Fibroblast of lung (primary cell): Measurements from ENCODE around the gene TNMD. TPM values are rescaled to one million over a fixed set of nuclear protein-coding genes. Genes with fewer than 3 reads are reported as not detected.

Experiments
- DNase-seq, 2 donors: peaks; one replicate each; pipeline versions ENCODE4 v3.0.0 to v3.0.0-alpha.2; 2010; ENCODE audit warnings: low read depth in 2 of 2
- H2AFZ ChIP-seq: 2 replicates; pipeline ENCODE4 v1.5.1; 2012; ENCODE audit warnings: low read length, control low read depth, inconsistent platforms
- H3K27ac ChIP-seq: 2 replicates; pipeline ENCODE4 v1.5.1; 2011; ENCODE audit warnings: low read length, control low read depth; ENCODE audit not compliant: insufficient read depth
- H3K27me3 ChIP-seq: 2 replicates; pipeline ENCODE4 v1.5.1; 2011; ENCODE audit warnings: mild to moderate bottlenecking, low read length; ENCODE audit not compliant: control insufficient read depth, insufficient read depth
- H3K36me3 ChIP-seq: 2 replicates; pipeline ENCODE4 v1.5.1; 2011; ENCODE audit warnings: low read length; ENCODE audit not compliant: control insufficient read depth, insufficient read depth
- H3K4me1 ChIP-seq: 2 replicates; pipeline ENCODE4 v1.5.1; 2011; ENCODE audit warnings: low read length; ENCODE audit not compliant: control insufficient read depth, insufficient read depth; ENCODE audit errors: extremely low read depth
- H3K4me2 ChIP-seq: 2 replicates; pipeline ENCODE4 v1.5.1; 2011; ENCODE audit warnings: low read length, control low read depth; ENCODE audit not compliant: insufficient read depth; ENCODE audit errors: extremely low read depth
- H3K4me3 ChIP-seq, 4 experiments: fragments of 200-600 bp in 1 of 4; sonication (generic) in 1 of 4; replicated peaks in 1 of 4; 2 replicates each; pipeline ENCODE4 v1.5.1; 2011 to 2016; ENCODE audit warnings: low read length in 4 of 4, low read depth in 3 of 4, mild to moderate bottlenecking in 3 of 4, control low read depth in 2 of 4, inconsistent platforms in 1 of 4, mixed read lengths in 1 of 4; ENCODE audit not compliant: insufficient read depth in 1 of 4; ENCODE audit errors: control extremely low read depth in 1 of 4
- H3K79me2 ChIP-seq: 2 replicates; pipeline ENCODE4 v1.5.1; 2012; ENCODE audit warnings: mild to moderate bottlenecking, low read length, inconsistent platforms; ENCODE audit not compliant: control insufficient read depth, insufficient read depth
- H3K9ac ChIP-seq: 2 replicates; pipeline ENCODE4 v1.5.1; 2011; ENCODE audit warnings: mild to moderate bottlenecking, low read length, control low read depth; ENCODE audit not compliant: insufficient read depth
- H3K9me3 ChIP-seq: 2 replicates; pipeline ENCODE4 v1.5.1; 2012; ENCODE audit warnings: low read depth, low read length; ENCODE audit not compliant: control insufficient read depth, insufficient read depth
- H4K20me1 ChIP-seq: 2 replicates; pipeline ENCODE4 v1.5.1; 2011; ENCODE audit warnings: low read length; ENCODE audit not compliant: control insufficient read depth, insufficient read depth; ENCODE audit errors: extremely low read depth
- EZH2 ChIP-seq: IDR thresholded peaks from 2 replicates; pipeline ENCODE4 v1.5.1; 2012; ENCODE audit warnings: low read length, control low read depth, mild to moderate bottlenecking; ENCODE audit errors: missing control alignments
- polyA plus RNA-seq, 2 donors: library from polyadenylated mRNA; depleted of rRNA in 1 of 2; stranded (reverse) in 1 of 2; unstranded in 1 of 2; fragments of >200 nt; gene quantifications; 2 replicates each; pipeline ENCODE4 v1.2.1, GENCODE V29; 2011 to 2012; ENCODE audit warnings: missing spikeins in 1 of 2
- total RNA-seq: library from RNA; depleted of rRNA; stranded (reverse); fragments of >200 nt; gene quantifications from 2 replicates; pipeline ENCODE4 v1.2.1, GENCODE V29; 2014
- TF ChIP-seq, protein P1 (sequence below), 2 donors: IDR thresholded peaks in 1 of 2; conservative IDR thresholded peaks in 1 of 2; 1 replicate in 1 of 2; 2 replicates in 1 of 2; pipeline ENCODE4 v1.5.1; 2011 to 2012; ENCODE audit warnings: low read length in 2 of 2, control low read depth in 1 of 2, inconsistent platforms in 1 of 2, low read depth in 1 of 2, mild to moderate bottlenecking in 1 of 2

TNMD gene
- total and polyA plus RNA-seq, 2 donors (not counting 1 experiment from before 2014, with no cell fraction given) = not detected

DNA sequence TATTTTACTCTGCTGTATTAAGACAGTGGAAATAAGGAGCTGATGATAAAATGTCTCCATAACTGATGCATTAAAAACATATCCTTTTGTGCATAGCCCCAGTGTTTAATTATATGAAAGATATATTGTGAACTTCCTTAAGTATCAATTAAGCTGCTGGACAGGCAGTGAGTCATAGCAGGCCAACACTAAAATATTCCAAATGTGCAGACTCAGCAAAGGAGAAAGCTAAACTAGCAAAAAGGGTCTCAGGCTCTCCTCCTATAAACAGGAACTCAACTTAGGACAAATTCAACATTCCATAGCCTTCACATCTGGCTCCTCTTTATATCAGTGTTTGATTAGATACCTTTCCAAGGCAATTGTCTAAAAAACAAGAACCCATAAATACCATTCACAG is 15.6 kb downstream of the TNMD start:
- no peaks in the 10 kb centered on the region for H3K79me2 ChIP-seq
- no peak overlapping the region for H2AFZ ChIP-seq
- H4K20me1 ChIP-seq = no peaks in the 10 kb centered on the region
- DNase-seq = no peak
- H3K4me1 ChIP-seq = no peaks in the 10 kb centered on the region
- no peak overlapping the region for H3K9ac ChIP-seq
- no peaks in the 10 kb centered on the region for H3K36me3 ChIP-seq
- H3K27me3 ChIP-seq = peaks cover 2% of the 10 kb centered on the region
- no peak overlapping the region for H3K4me3 ChIP-seq
- no peak overlapping the region for H3K27ac ChIP-seq
- TF ChIP-seq, protein P1, sequence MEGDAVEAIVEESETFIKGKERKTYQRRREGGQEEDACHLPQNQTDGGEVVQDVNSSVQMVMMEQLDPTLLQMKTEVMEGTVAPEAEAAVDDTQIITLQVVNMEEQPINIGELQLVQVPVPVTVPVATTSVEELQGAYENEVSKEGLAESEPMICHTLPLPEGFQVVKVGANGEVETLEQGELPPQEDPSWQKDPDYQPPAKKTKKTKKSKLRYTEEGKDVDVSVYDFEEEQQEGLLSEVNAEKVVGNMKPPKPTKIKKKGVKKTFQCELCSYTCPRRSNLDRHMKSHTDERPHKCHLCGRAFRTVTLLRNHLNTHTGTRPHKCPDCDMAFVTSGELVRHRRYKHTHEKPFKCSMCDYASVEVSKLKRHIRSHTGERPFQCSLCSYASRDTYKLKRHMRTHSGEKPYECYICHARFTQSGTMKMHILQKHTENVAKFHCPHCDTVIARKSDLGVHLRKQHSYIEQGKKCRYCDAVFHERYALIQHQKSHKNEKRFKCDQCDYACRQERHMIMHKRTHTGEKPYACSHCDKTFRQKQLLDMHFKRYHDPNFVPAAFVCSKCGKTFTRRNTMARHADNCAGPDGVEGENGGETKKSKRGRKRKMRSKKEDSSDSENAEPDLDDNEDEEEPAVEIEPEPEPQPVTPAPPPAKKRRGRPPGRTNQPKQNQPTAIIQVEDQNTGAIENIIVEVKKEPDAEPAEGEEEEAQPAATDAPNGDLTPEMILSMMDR (conservative IDR thresholded peaks at IDR 0.05 in 1 of 2, IDR thresholded peaks at IDR 0.05 in 1 of 2; ENCODE audit: low read depth in 1 of 2, low read length in 2 of 2) = no peak
- TF ChIP-seq EZH2 = no peak
- no peak overlapping the region for H3K4me2 ChIP-seq
- H3K9me3 ChIP-seq = no peaks in the 10 kb centered on the region

DNA sequence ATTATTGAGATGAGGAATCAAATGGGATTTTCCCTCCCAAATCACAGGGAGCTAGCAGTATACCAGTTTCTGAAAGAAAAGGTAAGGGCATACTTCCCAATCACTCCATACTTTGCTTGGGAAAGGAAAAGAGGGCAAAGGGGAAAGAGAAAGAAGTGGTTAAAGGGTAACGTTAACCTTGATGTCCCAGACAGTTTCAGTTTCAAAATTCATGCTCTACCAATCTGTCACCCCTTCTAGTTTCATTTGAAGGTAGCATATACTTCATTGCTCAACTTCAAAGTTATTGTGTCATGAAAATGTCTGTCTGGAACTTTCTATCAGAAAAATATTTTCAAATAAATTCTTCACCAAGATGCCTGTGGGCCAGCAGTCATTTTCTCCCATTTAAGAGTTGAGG is 16.0 kb downstream of the TNMD start:
- Histone ChIP-seq H3K4me2 (no peak overlapping the region), H3K79me2 (no peaks in the 10 kb centered on the region), H3K4me1 (no peaks in the 10 kb centered on the region), H3K9ac (no peak overlapping the region), H3K4me3 (no peak overlapping the region), H3K36me3 (no peaks in the 10 kb centered on the region), H3K27me3 (peaks cover 2% of the 10 kb centered on the region), H3K9me3 (no peaks in the 10 kb centered on the region), H2AFZ (no peak overlapping the region), H4K20me1 (no peaks in the 10 kb centered on the region), H3K27ac (no peak overlapping the region)
- TF ChIP-seq EZH2 = no peak
- TF ChIP-seq, protein P1 (conservative IDR thresholded peaks at IDR 0.05 in 1 of 2, IDR thresholded peaks at IDR 0.05 in 1 of 2; ENCODE audit: low read depth in 1 of 2, low read length in 2 of 2) = no peak
- no peak for DNase-seq

DNA sequence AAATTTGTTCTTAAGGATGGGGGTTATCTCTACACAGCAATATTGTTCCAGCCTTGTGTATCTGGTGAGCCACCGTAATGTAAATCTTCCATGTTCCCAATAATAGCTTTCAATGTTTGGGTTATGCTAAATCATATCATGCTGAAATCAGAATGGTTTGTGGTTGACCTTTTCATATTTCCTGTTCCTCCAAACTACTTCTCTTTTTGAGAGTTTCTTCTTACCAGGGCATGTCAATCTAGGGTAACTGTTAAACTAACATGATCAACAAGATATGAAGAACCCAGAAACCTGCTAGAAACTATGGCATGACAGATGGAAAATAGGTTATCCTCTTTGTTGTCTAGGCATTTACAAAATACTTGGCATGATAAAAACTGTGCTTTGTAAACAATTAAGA is 22.0 kb downstream of the TNMD start:
- H3K27ac ChIP-seq = no peak overlapping the region
- no peak overlapping the region for H3K4me3 ChIP-seq
- no peaks in the 10 kb centered on the region for H4K20me1 ChIP-seq
- no peak overlapping the region for H3K9ac ChIP-seq
- DNase-seq = no peak
- H3K9me3 ChIP-seq = no peaks in the 10 kb centered on the region
- no peaks in the 10 kb centered on the region for H3K27me3 ChIP-seq
- TF ChIP-seq, protein P1 (conservative IDR thresholded peaks at IDR 0.05 in 1 of 2, IDR thresholded peaks at IDR 0.05 in 1 of 2; ENCODE audit: low read depth in 1 of 2, low read length in 2 of 2) = no peak
- TF ChIP-seq EZH2 = no peak
- H2AFZ ChIP-seq = no peak overlapping the region
- H3K36me3 ChIP-seq = no peaks in the 10 kb centered on the region
- H3K4me1 ChIP-seq = no peaks in the 10 kb centered on the region
- no peak overlapping the region for H3K4me2 ChIP-seq
- H3K79me2 ChIP-seq = no peaks in the 10 kb centered on the region
